ENCODE results near the gene TNS1.

TNS1 gene

DNA sequence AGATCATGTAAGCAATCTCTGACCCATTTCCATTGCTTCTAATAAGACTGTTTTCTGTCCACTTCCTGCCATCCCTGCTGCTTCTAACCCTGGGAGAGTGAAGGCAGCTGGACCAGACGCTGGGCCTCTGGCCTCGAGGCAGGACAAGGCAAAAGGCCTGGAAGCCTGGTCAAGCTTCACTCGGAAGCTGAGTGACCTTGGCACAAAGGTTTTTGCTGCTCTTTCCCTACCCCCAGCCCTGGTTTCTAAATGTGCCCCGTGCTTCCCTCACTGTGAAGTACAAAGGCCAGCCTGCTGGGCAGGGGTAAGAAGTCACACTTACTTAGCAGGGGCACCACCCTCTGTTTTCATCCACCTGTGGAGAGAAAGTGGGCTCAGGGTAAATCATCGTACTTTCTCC, 195.0 kb downstream of the TNS1 start:
- Histone ChIP-seq H3K4me3 (no peak overlapping the region), H3K9me3 (no peaks in the 10 kb centered on the region), H3K27me3 (ENCODE audit: low read depth) (no peaks in the 10 kb centered on the region), H3K36me3 (replicated peaks) (no peaks in the 10 kb centered on the region), H3K4me1 (no peaks in the 10 kb centered on the region)
- in situ Hi-C loops (cut with MboI; ENCODE audit: low sequenced_read_pairs): no loop called here
- DNase-seq (ENCODE audit: low spot score in 2 of 2): no peak

DNA sequence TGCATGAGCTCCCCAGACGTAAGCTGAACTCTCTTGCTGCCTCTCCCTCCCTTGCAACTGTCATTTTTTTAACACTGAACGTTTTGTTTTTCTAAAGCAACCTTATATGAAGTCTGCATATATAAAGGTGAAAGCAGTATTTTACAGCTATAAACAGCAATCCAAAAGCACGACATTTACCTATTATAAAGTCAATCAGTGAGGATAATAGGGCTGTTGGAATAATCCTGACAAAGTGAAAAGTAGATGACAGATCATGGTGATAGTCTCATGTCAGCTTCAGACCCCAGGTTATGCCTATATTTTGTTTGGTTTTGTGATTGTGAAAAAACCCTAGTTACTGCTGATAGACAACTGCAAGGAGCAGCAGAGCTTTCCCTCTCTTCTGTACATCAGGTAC, 195.8 kb downstream of the TNS1 start:
- Histone ChIP-seq H3K9me3 (no peaks in the 10 kb centered on the region), H3K4me1 (no peaks in the 10 kb centered on the region), H3K27me3 (ENCODE audit: low read depth) (no peaks in the 10 kb centered on the region), H3K4me3 (no peak overlapping the region), H3K36me3 (replicated peaks) (no peaks in the 10 kb centered on the region)
- DNase-seq (ENCODE audit: low spot score in 2 of 2): no peak
- in situ Hi-C loops (cut with MboI; ENCODE audit: low sequenced_read_pairs): no loop called here

DNA sequence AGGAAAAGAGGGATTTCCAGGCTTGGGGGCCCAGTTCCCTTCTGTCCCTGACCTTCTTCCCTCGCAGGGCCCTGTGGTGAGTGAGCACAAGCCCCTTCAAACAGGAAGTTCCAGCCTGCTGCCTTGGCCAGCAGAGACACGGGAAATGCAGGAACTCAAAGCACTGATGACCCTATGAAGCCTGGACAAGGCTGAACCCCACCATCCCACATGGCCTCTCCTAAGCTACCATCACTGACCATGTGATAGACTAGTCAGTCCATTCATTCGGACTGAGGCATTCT, 196.4 kb downstream of the TNS1 start:
- Histone ChIP-seq H3K9me3 (no peaks in the 10 kb centered on the region), H3K36me3 (replicated peaks) (no peaks in the 10 kb centered on the region), H3K4me1 (no peaks in the 10 kb centered on the region), H3K4me3 (no peak overlapping the region), H3K27me3 (ENCODE audit: low read depth) (no peaks in the 10 kb centered on the region)
- in situ Hi-C loops (cut with MboI; ENCODE audit: low sequenced_read_pairs): no loop called here
- no peak for DNase-seq (ENCODE audit: low spot score in 2 of 2)

DNA sequence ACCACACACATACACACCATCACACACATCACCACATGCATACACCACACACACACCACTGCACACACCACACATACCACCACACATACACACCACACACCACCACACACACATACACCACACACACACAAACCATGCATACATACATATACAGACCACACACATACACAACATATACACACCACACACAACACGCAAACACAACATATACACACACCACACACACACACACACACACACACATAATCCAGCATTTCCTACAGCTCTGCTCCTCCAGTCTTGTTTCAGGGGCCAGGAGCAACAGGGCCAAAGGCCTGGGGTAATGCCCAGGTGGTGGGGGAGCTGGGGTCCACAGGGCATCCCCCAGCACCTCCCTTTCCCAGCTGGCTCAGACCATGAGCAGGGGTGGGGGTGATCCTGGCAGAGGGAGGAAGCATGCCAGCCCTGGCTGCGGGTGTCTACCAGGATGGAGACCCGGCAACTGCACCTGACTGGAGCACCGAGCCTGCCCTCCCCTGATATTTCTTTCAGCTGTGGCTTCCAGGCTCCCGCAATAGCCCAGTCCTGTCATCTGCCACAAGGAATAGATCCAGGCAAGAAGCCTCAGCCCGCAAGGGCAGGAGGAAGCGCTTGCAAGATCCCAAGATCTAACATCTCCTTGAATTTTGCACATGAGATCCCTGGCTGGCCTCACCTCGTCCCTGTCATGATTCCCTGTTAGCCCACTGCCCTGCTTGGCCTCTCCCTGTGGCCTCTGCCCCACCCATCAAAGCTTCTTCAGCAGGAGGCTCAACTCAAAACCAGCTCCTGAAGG, 196.9 kb downstream of the TNS1 start:
- no peaks in the 10 kb centered on the region for H3K36me3 ChIP-seq (replicated peaks)
- in situ Hi-C loops (cut with MboI; ENCODE audit: low sequenced_read_pairs): no loop called here
- H3K4me1 ChIP-seq: no peaks in the 10 kb centered on the region
- no peaks in the 10 kb centered on the region for H3K9me3 ChIP-seq
- no peaks in the 10 kb centered on the region for H3K27me3 ChIP-seq (ENCODE audit: low read depth)
- no peak overlapping the region for H3K4me3 ChIP-seq
- DNase-seq (ENCODE audit: low spot score in 2 of 2): no peak

DNA sequence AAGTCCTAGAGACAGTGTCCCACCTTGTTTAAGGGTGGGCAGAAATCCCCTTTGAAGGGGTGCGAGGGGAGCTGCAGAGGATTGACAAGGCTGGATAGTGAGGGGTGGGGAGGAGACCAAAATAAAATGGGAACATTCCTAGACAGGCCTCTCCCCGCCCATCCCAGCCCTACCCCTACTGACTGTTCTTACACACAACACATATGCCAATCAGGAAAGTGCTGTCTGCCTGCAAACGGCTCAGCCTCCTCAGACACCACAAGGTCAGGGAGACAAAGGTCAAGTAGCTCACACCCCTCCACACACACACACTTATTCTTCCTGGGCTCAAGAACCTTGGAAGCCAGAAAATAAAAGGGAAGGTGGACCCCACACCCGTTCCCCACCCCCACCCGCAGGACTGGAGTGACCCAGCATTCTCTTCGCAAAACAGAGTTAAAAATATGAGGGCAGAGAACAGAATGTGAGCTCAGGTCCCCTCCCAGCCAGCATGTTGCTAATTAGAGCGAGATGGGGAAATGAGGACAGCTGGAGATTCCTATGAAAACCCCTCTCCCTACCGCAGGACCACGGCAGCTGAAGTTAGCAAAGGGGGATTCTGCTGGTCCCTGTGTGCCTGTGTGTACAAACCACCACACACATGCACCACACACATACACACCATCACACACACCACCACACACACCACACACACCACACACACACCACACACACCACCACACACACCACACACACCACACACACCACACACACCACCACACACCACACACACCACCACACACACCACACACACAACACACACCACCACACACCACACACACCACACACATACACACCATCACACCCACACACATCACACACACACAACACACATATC, 197.8 kb downstream of the TNS1 start:
- no peak for DNase-seq (ENCODE audit: low spot score in 2 of 2)
- no peaks in the 10 kb centered on the region for H3K36me3 ChIP-seq (replicated peaks)
- in situ Hi-C loops (cut with MboI; ENCODE audit: low sequenced_read_pairs): no loop called here

DNA sequence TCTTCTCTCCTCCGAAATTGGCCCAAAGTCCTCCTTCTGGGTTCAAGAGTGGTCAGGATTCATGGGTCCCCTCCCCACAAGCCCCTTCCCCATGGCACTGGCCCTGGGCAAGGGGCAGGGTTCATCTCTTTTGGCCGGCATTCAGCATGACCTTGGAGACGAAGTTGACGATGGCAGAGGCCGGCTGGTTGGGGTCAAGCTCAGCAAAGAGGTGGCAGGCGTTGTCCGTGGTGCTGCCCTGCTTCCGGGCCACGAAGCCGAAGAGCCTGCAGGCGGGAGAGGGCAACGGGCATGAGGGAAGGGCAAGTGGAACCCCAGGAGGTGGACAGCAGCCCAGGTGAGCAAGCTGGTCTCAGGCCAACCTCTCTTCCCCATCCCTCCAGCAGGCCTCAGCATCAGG, 198.5 kb downstream of the TNS1 start:
- no peaks in the 10 kb centered on the region for H3K4me1 ChIP-seq
- in situ Hi-C loops (cut with MboI; ENCODE audit: low sequenced_read_pairs): no loop called here
- H3K4me3 ChIP-seq: no peak overlapping the region
- no peaks in the 10 kb centered on the region for H3K36me3 ChIP-seq (replicated peaks)
- no peaks in the 10 kb centered on the region for H3K9me3 ChIP-seq
- no peaks in the 10 kb centered on the region for H3K27me3 ChIP-seq (ENCODE audit: low read depth)
- no peak for DNase-seq (ENCODE audit: low spot score in 2 of 2)

More for the DNA sequence above, 197.8 kb downstream of the TNS1 start:
- no peaks in the 10 kb centered on the region for H3K4me1 ChIP-seq
- H3K4me3 ChIP-seq: no peak overlapping the region
- H3K27me3 ChIP-seq (ENCODE audit: low read depth): no peaks in the 10 kb centered on the region
- no peaks in the 10 kb centered on the region for H3K9me3 ChIP-seq

DNA sequence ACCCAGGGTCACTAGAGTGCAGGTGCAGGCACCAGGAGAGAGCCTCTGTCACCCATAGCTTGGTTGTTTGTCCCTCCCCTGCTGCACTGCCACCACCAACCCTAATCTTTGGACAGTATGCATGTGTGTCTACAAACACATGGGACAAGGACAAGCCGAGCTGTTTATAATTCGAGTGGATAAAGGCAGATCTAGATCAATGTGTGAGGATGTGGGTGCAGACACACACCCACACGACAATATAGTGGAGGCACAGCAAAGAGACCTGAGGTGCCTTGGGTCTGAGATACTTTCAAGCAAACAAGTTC, 199.2 kb downstream of the TNS1 start:
- Histone ChIP-seq H3K27me3 (ENCODE audit: low read depth) (no peaks in the 10 kb centered on the region), H3K36me3 (replicated peaks) (no peaks in the 10 kb centered on the region), H3K4me1 (no peaks in the 10 kb centered on the region), H3K4me3 (no peak overlapping the region), H3K9me3 (no peaks in the 10 kb centered on the region)
- in situ Hi-C loops (cut with MboI; ENCODE audit: low sequenced_read_pairs): no loop called here
- no peak for DNase-seq (ENCODE audit: low spot score in 2 of 2)

DNA sequence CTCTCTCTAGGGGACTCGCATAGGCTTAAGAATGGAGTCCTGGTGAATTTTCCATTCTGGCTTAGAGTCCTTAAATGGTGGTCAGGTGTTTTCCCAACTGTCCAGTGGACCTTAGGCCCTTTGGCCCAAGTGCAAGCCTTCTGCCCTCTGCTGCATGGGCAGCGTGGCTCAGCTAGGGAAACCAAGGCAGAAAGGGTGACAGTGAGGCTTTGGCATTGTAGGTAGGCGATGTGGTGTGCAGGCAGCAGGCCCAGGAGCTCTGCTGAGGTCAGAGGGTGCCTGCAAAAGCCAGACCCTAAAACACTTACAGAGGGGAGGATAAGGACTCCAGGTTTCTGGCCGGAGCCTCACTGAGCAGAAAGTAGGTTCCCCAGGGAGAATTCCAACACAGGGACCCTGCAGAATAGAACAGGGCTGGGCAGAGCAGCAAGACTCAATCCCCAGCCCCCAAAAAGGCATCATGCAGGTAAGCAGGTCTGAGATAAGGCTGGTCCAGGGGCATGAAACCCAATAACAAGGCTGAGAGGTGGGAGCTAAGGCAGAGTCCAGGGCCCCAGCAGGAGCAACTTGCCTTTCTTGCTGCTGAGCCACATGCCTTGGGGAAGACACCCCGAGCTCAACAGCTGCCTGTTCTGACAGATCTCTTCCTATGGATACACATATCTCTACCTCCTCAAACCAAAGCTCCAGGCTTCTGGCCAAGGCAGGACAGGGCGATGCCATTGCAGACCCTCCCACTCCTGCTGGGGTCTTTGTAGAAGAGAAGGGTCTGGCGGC, 199.7 kb downstream of the TNS1 start:
- Histone ChIP-seq H3K4me3 (no peak overlapping the region), H3K27me3 (ENCODE audit: low read depth) (no peaks in the 10 kb centered on the region), H3K4me1 (no peaks in the 10 kb centered on the region), H3K9me3 (no peaks in the 10 kb centered on the region), H3K36me3 (replicated peaks) (no peaks in the 10 kb centered on the region)
- DNase-seq (ENCODE audit: low spot score in 2 of 2): no peak
- in situ Hi-C loops (cut with MboI; ENCODE audit: low sequenced_read_pairs): no loop called here

DNA sequence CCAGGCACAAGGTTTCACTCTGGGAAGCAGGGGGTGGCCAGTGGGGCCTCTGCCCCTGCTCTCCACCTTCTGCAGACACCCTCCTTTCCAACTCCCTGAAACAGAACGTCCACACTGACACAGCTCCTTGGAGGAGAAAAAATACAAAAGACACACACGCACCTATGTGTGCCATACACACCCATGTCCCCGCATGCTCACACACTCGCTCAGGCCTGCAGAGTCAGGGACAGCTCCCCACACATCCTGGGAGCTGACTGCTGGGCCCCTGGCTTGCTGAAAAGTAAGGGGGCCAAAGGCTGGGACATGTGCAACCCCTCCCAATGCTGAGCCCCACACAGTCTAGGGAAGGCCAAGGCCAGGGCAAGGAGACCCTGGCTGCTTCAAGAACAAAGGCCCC, 200.5 kb downstream of the TNS1 start:
- no peaks in the 10 kb centered on the region for H3K36me3 ChIP-seq (replicated peaks)
- no peak overlapping the region for H3K4me3 ChIP-seq
- no peaks in the 10 kb centered on the region for H3K27me3 ChIP-seq (ENCODE audit: low read depth)
- no peak for DNase-seq (ENCODE audit: low spot score in 2 of 2)
- no peaks in the 10 kb centered on the region for H3K4me1 ChIP-seq
- in situ Hi-C loops (cut with MboI; ENCODE audit: low sequenced_read_pairs): no loop called here
- H3K9me3 ChIP-seq: no peaks in the 10 kb centered on the region

DNA sequence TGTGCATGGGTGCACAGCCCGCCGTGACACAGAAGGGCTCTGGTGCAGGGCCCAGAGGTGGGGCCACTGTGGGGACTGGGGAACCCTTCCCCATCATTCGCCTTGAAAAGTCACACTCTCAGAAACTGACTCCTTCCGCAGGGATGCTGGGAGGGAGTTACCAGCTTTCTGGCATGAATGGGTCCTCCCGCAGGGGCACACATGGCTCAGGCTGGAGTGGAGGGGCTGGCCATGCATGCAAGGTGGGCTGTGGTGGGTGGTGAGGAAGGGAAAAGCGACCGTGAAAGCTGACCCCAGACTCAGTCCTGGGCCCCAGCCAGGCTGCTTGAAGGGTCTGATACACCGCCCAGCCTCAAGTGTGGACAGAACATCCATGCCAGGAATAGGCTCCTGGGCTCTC, 201.1 kb downstream of the TNS1 start:
- Histone ChIP-seq H3K27me3 (ENCODE audit: low read depth) (no peaks in the 10 kb centered on the region), H3K9me3 (no peaks in the 10 kb centered on the region), H3K4me3 (no peak overlapping the region), H3K36me3 (replicated peaks) (no peaks in the 10 kb centered on the region), H3K4me1 (no peaks in the 10 kb centered on the region)
- no peak for DNase-seq (ENCODE audit: low spot score in 2 of 2)
- in situ Hi-C loops (cut with MboI; ENCODE audit: low sequenced_read_pairs): no loop called here

DNA sequence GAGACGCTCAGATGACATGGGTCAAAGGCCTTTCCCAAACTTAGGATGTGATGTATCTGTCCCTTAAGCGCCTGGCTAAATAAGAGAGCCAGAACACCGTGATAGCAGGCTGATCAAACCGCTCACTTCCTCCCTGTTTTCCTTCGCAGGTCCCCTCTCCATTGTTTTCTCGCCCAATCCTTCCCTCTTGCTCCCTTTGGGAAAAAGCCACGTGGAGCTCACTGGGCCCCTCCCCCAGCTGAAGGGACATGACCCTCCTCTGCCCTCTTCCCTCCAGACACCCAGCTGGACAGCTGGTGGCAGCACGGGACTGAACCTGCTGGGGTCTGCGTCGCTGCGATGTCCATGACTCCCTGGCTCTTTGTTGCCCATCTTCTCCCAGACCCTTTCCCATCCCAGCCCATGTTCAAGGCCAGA, 201.7 kb downstream of the TNS1 start:
- H3K4me3 ChIP-seq: no peak overlapping the region
- in situ Hi-C loops (cut with MboI; ENCODE audit: low sequenced_read_pairs): no loop called here
- no peaks in the 10 kb centered on the region for H3K27me3 ChIP-seq (ENCODE audit: low read depth)
- no peaks in the 10 kb centered on the region for H3K36me3 ChIP-seq (replicated peaks)
- no peaks in the 10 kb centered on the region for H3K4me1 ChIP-seq
- DNase-seq (ENCODE audit: low spot score in 2 of 2): no peak
- H3K9me3 ChIP-seq: no peaks in the 10 kb centered on the region

DNA sequence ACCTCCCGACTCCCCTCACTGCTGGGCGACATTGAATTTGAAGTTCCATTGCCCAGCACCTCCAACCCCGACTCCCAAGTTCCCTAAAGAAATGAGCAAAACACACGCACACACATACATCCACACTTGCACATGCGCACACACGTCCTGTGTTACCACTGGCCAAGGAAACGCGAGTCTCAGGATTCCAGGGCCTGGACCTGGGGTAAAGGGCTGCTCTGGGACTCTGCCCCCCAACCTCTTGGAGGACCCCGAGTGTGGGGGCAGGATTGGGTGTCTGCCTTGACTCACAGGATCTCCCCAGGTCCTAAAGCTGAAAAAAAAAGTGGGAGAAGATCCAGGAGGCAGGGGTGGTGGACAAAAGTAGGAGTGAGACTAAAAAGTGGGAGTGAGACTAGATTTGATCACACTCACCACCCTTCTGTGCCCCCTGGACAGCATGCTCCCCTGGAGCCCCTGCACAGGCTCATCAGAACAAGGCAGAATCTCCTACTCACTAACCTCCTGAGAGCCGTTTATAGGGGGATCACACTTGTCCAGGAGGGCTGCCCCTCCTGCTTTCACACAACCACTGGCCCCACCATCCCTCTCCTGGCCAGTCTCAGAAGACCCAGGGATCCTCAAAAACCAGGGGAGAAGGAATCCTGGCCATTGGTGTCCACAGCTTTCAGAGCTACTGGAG, 202.2 kb downstream of the TNS1 start:
- Histone ChIP-seq H3K4me3 (no peak overlapping the region), H3K36me3 (replicated peaks) (no peaks in the 10 kb centered on the region), H3K4me1 (no peaks in the 10 kb centered on the region), H3K9me3 (no peaks in the 10 kb centered on the region), H3K27me3 (ENCODE audit: low read depth) (no peaks in the 10 kb centered on the region)
- in situ Hi-C loops (cut with MboI; ENCODE audit: low sequenced_read_pairs): no loop called here
- DNase-seq (ENCODE audit: low spot score in 2 of 2): no peak

DNA sequence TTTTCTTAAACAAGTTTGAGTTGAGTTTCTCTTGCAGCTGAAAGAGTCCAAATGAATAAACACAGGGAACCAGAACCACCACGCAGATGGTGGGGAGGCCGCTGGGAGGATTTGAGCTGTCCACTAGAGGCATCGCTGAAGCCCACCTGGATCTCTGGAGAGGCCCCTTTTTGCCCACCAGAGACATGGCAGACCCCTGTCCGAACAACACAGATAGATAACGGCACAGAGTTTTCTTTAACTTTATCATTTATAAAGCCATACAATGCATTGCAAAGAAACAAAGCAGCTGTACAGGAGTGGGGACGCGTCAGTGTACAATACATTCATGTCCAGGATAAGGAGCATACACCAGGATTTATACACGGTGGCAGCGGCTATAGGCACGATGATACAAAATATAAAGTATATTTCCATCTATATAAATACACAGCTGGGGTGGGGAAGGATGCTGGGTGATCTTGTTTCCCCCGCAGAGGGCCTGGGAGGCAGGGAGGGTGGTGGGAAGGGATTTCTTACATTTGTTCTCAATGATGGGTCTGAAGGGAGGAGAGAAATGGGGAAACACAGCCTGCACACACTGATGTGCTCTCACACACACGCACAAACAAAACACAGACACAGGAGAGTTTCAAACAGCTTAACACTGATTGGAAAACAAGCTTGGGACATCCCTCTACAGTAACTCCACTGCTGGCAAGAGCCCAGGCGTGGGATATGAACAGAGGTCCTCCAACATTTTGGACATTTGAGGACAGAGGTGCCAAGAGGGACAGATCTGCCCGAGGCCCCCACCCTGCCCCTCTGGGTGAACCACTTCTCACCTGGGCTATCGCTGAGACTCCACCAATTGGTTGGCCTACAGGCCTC, 203.0 kb downstream of the TNS1 start:
- in situ Hi-C loops (cut with MboI; ENCODE audit: low sequenced_read_pairs): no loop called here
- H3K4me3 ChIP-seq: no peak overlapping the region

More for the DNA sequence above, 203.0 kb downstream of the TNS1 start:
- Histone ChIP-seq H3K36me3 (replicated peaks) (no peaks in the 10 kb centered on the region), H3K9me3 (no peaks in the 10 kb centered on the region), H3K27me3 (ENCODE audit: low read depth) (no peaks in the 10 kb centered on the region), H3K4me1 (no peaks in the 10 kb centered on the region)
- no peak for DNase-seq (ENCODE audit: low spot score in 2 of 2)
